GM06990 (cell line): ENCODE measurements around the gene SERPINH1.

Experiments used
- DNase-seq: peaks from one replicate; pipeline ENCODE4 v3.0.0-alpha.2; 2011; ENCODE audit not compliant: insufficient read length; ENCODE audit errors: extremely low read depth
- H3K27me3 ChIP-seq: replicated peaks from 2 replicates; pipeline ENCODE4 v1.6.0; 2011; ENCODE audit warnings: low read length; ENCODE audit not compliant: control insufficient read depth, insufficient read depth
- H3K36me3 ChIP-seq: 2 replicates; pipeline ENCODE4 v1.5.1; 2011; ENCODE audit warnings: low read length; ENCODE audit not compliant: control insufficient read depth, insufficient read depth
- H3K4me3 ChIP-seq: replicated peaks from 2 replicates; pipeline ENCODE4 v1.5.1; 2011; ENCODE audit warnings: low read depth, mild to moderate bottlenecking, control low read depth, low read length
- CTCF ChIP-seq: IDR thresholded peaks from 2 replicates; pipeline ENCODE4 v1.5.1; 2011; ENCODE audit warnings: low read length, control low read depth, mild to moderate bottlenecking, inconsistent platforms; ENCODE audit not compliant: insufficient read depth, poor library complexity, severe bottlenecking

Gene SERPINH1

GRCh38 chr11:75523811-75524664 lies 38.0 kb upstream of the SERPINH1 start:
- no peaks in the 10 kb centered on the region; the same call in 1 of the 2 replicates for H3K27me3 ChIP-seq
- no peak for TF ChIP-seq CTCF
- H3K4me3 ChIP-seq: peak overlapping the region; percentile 75; the same call in 1 of the 2 replicates

GRCh38 chr11:75524665-75525432 lies 37.2 kb upstream of the SERPINH1 start:
- DNase-seq: no peak
- Histone ChIP-seq H3K36me3 (no peaks in the 10 kb centered on the region), H3K27me3 (no peaks in the 10 kb centered on the region; the same call in 1 of the 2 replicates), H3K4me3 (peak overlapping the region; percentile 75)
- no peak for TF ChIP-seq CTCF

More at GRCh38 chr11:75523811-75524664, 38.0 kb upstream of the SERPINH1 start:
- no peaks in the 10 kb centered on the region for H3K36me3 ChIP-seq
- no peak for DNase-seq

DNA sequence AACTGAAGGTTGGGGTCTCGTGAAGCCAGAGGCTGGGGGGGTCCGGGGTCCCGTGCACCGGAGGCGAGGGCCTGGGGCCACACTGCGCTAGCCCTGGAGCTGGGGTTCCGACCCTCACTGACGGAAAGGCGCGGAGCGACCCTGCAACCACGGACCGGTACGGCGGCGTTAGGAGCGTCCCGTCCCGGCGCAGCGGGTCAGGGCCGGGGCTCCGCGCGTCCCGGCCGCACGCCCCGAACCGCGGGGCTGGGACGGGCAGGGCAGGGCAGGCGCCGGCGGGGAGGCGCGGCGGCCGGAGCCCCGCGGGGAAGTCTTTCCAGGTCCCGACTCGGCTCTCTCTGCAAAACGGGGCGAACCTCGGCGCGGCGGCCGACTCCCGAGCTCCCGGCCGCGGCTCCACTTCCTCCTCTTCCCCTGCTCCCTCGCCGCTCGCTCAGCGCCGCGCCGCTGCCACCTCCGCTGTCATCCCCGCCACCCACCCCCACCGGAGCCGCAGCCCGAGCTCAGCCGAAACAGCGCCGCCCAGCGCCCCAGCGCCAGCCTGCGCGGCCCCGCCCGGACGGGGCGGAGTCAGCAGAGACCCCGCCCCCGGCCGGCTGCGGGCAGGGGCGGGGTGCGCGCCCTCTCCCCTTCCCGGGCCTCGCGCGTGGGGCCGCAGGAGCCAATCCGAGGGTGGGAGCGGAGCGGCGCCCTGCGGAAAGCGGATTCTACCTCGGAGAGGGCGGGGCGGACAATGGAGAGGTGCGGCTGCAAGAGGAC lies 36.4 kb upstream of the SERPINH1 start, which contains the start of gene GDPD5:
Gene GDPD5, minus strand, starts transcription at position 509 of the 759 bp plus-strand sequence. CDS start 48,206 bp downstream, outside the sequence.
- Histone ChIP-seq H3K27me3 (no peaks in the 10 kb centered on the region; the same call in 1 of the 2 replicates), H3K36me3 (no peaks in the 10 kb centered on the region), H3K4me3 (peak within 1 kb of the TSS; percentile 75)
- TF ChIP-seq CTCF: peak; percentile 13
- DNase-seq: peak; percentile 87

DNA sequence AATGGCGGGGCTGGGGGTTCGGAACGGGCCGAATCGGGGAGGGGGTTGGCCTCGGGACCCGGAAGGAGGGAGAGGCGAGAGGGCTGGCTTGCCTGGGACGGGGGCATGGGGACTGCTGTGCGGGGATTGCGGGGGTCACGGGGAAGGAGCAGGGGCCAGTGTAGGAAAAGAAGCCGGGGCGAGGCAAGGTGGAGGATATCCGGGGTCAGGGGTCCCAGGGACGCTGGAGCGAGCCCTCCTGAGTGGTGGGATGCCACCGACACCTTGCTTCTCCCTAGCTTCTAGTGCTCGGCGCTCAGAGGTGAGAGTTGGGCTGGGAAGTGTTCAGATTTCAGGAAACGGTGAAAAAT lies 35.9 kb upstream of the SERPINH1 start:
- no peaks in the 10 kb centered on the region; the same call in 1 of the 2 replicates for H3K27me3 ChIP-seq
- no peak for TF ChIP-seq CTCF
- peak overlapping the region; percentile 75 for H3K4me3 ChIP-seq
- H3K36me3 ChIP-seq: no peaks in the 10 kb centered on the region
- DNase-seq: no peak

DNA sequence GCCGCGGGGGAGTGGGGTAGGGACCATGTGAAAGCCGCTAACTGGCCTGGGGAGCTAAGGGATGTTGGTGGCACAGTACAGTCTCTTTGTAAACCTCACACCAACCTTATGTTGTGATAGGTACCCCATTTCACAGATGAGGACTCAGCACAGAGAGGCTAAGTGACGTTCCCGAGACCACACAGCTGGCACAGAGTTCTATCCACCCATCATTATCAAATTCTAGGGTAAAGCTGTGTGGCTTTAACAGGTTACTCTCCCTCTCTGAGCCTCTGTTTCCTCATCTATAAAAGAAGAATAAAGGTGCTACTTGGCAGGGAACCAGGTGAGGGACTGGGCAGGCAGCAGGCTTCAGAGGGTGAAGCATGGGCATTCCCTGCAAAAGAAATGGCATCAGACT lies 34.9 kb upstream of the SERPINH1 start:
- Histone ChIP-seq H3K27me3 (no peaks in the 10 kb centered on the region; the same call in 1 of the 2 replicates), H3K4me3 (no peak overlapping the region), H3K36me3 (no peaks in the 10 kb centered on the region)
- DNase-seq: no peak
- no peak for TF ChIP-seq CTCF
